Testis (tissue), 2 donors: Measurements from ENCODE around the gene TRIM38.

ENCODE experiments used
- POLR2A ChIP-seq: fragments of 450-650 bp; IDR thresholded peaks from one replicate; pipeline ENCODE4 v1.6.1; 2017; ENCODE audit warnings: antibody characterized with exemption, mild to moderate bottlenecking, moderate library complexity
- TF ChIP-seq, protein P1 (sequence below), 3 experiments: fragments of 450-650 bp in 2 of 3; fragments of 200-600 bp in 1 of 3; sonication (generic) in 1 of 3; IDR thresholded peaks; one replicate each; pipeline ENCODE4 v1.5.1; 2016 to 2019; ENCODE audit warnings: antibody characterized with exemption in 3 of 3, mild to moderate bottlenecking in 2 of 3, moderate library complexity in 1 of 3

DNA sequence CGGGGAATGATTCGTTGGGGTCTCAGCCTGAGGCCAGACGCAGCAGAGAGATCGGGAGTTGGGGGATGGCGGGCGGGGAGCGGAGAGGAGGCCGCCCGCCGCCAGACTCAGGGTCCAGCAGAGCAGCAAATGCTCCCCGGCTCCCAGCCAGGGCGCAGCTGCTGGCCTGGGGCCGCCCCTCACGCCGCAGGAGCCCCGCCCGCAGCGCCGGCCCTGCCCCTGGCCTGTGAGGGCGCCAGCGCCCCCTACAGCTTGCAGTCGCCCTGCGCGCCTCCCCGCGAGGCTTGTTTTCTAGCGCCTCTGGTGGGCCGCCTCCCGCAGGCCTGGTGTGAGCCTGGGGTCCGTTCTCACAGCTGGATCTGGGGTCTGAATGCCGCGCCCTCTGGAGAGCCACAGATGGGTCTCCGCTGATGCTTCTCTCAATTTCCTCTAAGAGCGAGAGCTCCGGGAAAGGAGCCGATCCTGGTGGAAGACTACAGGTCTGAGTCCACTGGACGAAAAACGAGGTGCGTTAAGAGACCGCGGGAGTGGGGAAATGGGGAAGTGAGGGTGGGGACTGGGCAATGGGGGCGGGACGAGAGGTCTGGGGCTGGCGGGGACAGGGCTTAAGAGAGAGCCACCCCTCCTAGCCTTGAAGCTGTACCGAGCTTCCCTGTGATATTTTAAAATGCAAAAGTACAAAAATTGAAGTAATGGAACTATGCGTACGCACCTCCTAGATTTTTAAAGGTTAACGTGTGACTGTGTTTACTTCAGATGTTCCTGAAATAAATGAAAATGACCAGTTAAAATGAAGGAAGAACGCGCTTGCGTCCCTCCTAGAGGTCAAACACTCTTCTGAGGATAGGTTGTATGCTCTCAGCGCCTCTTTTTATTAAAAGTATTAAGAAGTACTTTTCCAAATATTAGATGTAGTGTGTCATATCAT is 30.1 kb downstream of the TRIM38 start:
- peak; percentile 32 for TF ChIP-seq POLR2A
- TF ChIP-seq, protein P1, sequence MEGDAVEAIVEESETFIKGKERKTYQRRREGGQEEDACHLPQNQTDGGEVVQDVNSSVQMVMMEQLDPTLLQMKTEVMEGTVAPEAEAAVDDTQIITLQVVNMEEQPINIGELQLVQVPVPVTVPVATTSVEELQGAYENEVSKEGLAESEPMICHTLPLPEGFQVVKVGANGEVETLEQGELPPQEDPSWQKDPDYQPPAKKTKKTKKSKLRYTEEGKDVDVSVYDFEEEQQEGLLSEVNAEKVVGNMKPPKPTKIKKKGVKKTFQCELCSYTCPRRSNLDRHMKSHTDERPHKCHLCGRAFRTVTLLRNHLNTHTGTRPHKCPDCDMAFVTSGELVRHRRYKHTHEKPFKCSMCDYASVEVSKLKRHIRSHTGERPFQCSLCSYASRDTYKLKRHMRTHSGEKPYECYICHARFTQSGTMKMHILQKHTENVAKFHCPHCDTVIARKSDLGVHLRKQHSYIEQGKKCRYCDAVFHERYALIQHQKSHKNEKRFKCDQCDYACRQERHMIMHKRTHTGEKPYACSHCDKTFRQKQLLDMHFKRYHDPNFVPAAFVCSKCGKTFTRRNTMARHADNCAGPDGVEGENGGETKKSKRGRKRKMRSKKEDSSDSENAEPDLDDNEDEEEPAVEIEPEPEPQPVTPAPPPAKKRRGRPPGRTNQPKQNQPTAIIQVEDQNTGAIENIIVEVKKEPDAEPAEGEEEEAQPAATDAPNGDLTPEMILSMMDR (IDR thresholded peaks at IDR 0.05), result peak; percentile 92 to 96 (median 95)
